Type B pancreatic cell (in vitro differentiated cells): Measurements from ENCODE around the gene ARRDC4. TPM values are rescaled to one million over a fixed set of nuclear protein-coding genes. Genes with fewer than 3 reads are reported as not detected.
A peak's percentile ranks its signal among the peaks of the same experiment; 100 is the strongest.

Experiments
- DNase-seq: peaks from one replicate; pipeline ENCODE4 v3.0.0; 2021; ENCODE audit warnings: mixed read lengths; ENCODE audit not compliant: unreplicated experiment; ENCODE audit errors: extremely low spot score
- H3K27ac Mint-ChIP-seq: 2 replicates; pipeline ENCODE4 v1.8.0; 2021; ENCODE audit warnings: mild to moderate bottlenecking, mixed read lengths
- H3K27me3 Mint-ChIP-seq: 2 replicates; pipeline ENCODE4 v1.8.0; 2021; ENCODE audit warnings: mixed read lengths
- H3K36me3 Mint-ChIP-seq: 2 replicates; pipeline ENCODE4 v1.8.0; 2021; ENCODE audit warnings: mixed read lengths
- H3K4me1 Mint-ChIP-seq: one replicate; pipeline ENCODE4 v1.8.0; 2021; ENCODE audit warnings: mixed read lengths; ENCODE audit not compliant: unreplicated experiment
- H3K4me3 Mint-ChIP-seq: 2 replicates; pipeline ENCODE4 v1.8.0; 2021; ENCODE audit warnings: mild to moderate bottlenecking, mixed read lengths
- H3K9me3 Mint-ChIP-seq: 2 replicates; pipeline ENCODE4 v1.8.0; 2021; ENCODE audit warnings: mixed read lengths
- total RNA-seq: library from RNA; stranded (reverse); gene quantifications from 2 replicates; pipeline ENCODE4 v1.2.1, GENCODE V29; 2021; ENCODE audit warnings: low replicate concordance
- TF ChIP-seq, protein P1 (sequence below): fragments of 200-600 bp; sonication (generic); conservative IDR thresholded peaks from 2 replicates; pipeline ENCODE4 v1.5.0; 2021; ENCODE audit warnings: antibody characterized with exemption, mild to moderate bottlenecking

ARRDC4 gene
- total RNA-seq, 1 donor from 2014 or later, result 31.6 TPM

DNA sequence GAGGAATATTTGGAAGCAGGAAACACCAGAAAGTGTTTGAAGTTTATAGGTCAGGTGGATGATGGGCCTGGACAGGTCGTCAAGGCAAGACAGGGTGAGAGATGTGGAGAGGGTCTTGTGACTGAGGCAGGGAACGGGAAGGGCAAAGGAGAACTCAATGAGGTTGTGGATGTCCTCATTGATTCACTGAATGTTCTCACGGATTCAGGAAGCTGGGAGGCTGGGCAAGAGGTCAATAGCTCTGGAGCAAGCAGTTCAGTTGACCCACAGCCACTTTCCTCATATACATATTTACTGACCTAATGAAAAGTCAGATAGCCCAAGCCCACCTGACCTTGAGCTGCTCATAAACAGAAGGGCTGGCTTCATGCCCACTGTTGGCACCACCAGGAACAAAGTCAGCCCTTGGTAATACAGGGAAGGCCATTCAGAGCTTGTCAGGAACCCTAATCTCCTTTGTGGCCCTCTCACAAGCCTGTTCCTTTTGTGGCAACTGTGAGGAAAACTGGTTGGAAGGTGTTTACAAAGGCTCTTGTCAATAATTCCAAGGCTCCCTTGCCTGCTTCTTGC is 31.6 kb downstream of the ARRDC4 start:
- peaks cover 3% of the 10 kb centered on the region for H3K27me3 Mint-ChIP-seq
- H3K36me3 Mint-ChIP-seq, result no peaks in the 10 kb centered on the region
- H3K4me1 Mint-ChIP-seq, result no peaks in the 10 kb centered on the region
- H3K4me3 Mint-ChIP-seq, result no peak overlapping the region
- H3K27ac Mint-ChIP-seq, result no peak overlapping the region
- no peaks in the 10 kb centered on the region for H3K9me3 Mint-ChIP-seq
- no peak for DNase-seq
- TF ChIP-seq, protein P1, sequence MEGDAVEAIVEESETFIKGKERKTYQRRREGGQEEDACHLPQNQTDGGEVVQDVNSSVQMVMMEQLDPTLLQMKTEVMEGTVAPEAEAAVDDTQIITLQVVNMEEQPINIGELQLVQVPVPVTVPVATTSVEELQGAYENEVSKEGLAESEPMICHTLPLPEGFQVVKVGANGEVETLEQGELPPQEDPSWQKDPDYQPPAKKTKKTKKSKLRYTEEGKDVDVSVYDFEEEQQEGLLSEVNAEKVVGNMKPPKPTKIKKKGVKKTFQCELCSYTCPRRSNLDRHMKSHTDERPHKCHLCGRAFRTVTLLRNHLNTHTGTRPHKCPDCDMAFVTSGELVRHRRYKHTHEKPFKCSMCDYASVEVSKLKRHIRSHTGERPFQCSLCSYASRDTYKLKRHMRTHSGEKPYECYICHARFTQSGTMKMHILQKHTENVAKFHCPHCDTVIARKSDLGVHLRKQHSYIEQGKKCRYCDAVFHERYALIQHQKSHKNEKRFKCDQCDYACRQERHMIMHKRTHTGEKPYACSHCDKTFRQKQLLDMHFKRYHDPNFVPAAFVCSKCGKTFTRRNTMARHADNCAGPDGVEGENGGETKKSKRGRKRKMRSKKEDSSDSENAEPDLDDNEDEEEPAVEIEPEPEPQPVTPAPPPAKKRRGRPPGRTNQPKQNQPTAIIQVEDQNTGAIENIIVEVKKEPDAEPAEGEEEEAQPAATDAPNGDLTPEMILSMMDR, result no peak

DNA sequence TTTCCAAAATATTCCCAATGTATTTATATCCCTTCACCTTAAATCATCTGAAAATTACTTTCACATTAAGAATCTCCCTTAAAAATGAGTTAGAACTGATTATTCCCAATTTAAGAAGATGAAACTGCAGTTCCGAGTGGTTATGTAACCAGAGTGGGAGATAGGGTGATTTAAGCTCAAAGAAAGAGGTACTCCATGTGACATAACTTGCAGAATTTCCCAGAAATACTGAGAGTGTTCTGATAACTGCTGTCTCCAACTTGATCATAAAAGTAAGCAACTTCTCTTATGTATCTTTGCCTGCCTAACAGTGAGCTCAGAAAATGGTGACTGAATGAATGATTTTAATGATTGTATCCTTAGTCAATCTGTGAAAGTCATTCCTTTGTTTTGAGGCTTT is 32.3 kb downstream of the ARRDC4 start:
- DNase-seq, result no peak
- no peak overlapping the region for H3K27ac Mint-ChIP-seq
- H3K4me3 Mint-ChIP-seq, result no peak overlapping the region
- TF ChIP-seq, protein P1, result no peak
- no peaks in the 10 kb centered on the region for H3K4me1 Mint-ChIP-seq
- peaks cover 3% of the 10 kb centered on the region for H3K27me3 Mint-ChIP-seq
- no peaks in the 10 kb centered on the region for H3K36me3 Mint-ChIP-seq
- H3K9me3 Mint-ChIP-seq, result no peaks in the 10 kb centered on the region

- Mint-ChIP-seq H3K27me3 (peaks cover 3% of the 10 kb centered on the region), H3K4me3 (no peak overlapping the region), H3K4me1 (no peaks in the 10 kb centered on the region), H3K9me3 (no peaks in the 10 kb centered on the region), H3K27ac (no peak overlapping the region), H3K36me3 (no peaks in the 10 kb centered on the region)
- TF ChIP-seq, protein P1, result no peak
- DNase-seq, result no peak
Observed at GRCh38 chr15:97993310-97993738, 32.8 kb downstream of the ARRDC4 start.

GRCh38 chr15:97994236-97994635 is 33.7 kb downstream of the ARRDC4 start:
- H3K4me1 Mint-ChIP-seq, result no peaks in the 10 kb centered on the region
- H3K9me3 Mint-ChIP-seq, result no peaks in the 10 kb centered on the region
- H3K27ac Mint-ChIP-seq, result no peak overlapping the region
- TF ChIP-seq, protein P1, result no peak
- H3K36me3 Mint-ChIP-seq, result no peaks in the 10 kb centered on the region
- DNase-seq, result no peak
- peaks cover 3% of the 10 kb centered on the region for H3K27me3 Mint-ChIP-seq
- no peak overlapping the region for H3K4me3 Mint-ChIP-seq

GRCh38 chr15:97995192-97995591 is 34.7 kb downstream of the ARRDC4 start:
- H3K36me3 Mint-ChIP-seq, result no peaks in the 10 kb centered on the region
- H3K4me1 Mint-ChIP-seq, result no peaks in the 10 kb centered on the region
- no peak overlapping the region for H3K4me3 Mint-ChIP-seq
- DNase-seq, result no peak
- TF ChIP-seq, protein P1, result no peak
- H3K9me3 Mint-ChIP-seq, result no peaks in the 10 kb centered on the region
- H3K27me3 Mint-ChIP-seq, result peaks cover 3% of the 10 kb centered on the region
- peak overlapping the region; percentile 25 for H3K27ac Mint-ChIP-seq
